K562 (cell line): ENCODE measurements around the gene NUCB2. TPM values are rescaled to one million over a fixed set of nuclear protein-coding genes. Genes with fewer than 3 reads are reported as not detected.
A peak's percentile ranks its signal among the peaks of the same experiment; 100 is the strongest.

Experiments used
- ARID2 ChIP-seq: fragments of 450-650 bp; IDR thresholded peaks from 2 replicates; pipeline ENCODE4 v1.6.1; 2017; ENCODE audit warnings: antibody characterized with exemption, mild to moderate bottlenecking
- CEBPZ ChIP-seq: fragments of 150-350 bp; IDR thresholded peaks from 2 replicates; pipeline ENCODE4 v1.6.1; 2014; ENCODE audit warnings: low read depth, mild to moderate bottlenecking, low read length, borderline replicate concordance
- HBP1 ChIP-seq: fragments of 450-650 bp; formaldehyde crosslinking; IDR thresholded peaks from 2 replicates; pipeline ENCODE4 v1.4.0; 2022; ENCODE audit warnings: missing genetic modification characterization
- HDAC2 ChIP-seq: fragments of 450-650 bp; IDR thresholded peaks from 2 replicates; pipeline ENCODE4 v1.6.1; 2016; ENCODE audit warnings: mild to moderate bottlenecking
- KLF13 ChIP-seq: fragments of 450-650 bp; IDR thresholded peaks from 2 replicates; pipeline ENCODE4 v1.6.1; 2016; ENCODE audit warnings: missing genetic modification characterization, low read depth, mild to moderate bottlenecking, missing compliant biosample characterization, moderate library complexity, borderline replicate concordance
- SMAD1 ChIP-seq: fragments of 150-350 bp; IDR thresholded peaks from 2 replicates; pipeline ENCODE4 v1.6.1; 2014; ENCODE audit warnings: low read length, low read depth; ENCODE audit not compliant: partially characterized antibody
- SP1 ChIP-seq: sonication (generic); formaldehyde crosslinking; IDR thresholded peaks from 2 replicates; pipeline ENCODE4 v1.8.1; 2022; ENCODE audit warnings: mild to moderate bottlenecking, missing genetic modification reagents
- ZBTB12 ChIP-seq: fragments of 250-450 bp; sonication (Bioruptor Pico); IDR thresholded peaks from 2 replicates; pipeline ENCODE4 v1.4.0; 2020
- ZSCAN29 ChIP-seq: fragments of 450-650 bp; IDR thresholded peaks from 2 replicates; pipeline ENCODE4 v1.6.1; 2017
- polyA plus RNA-seq, 8 experiments: library from polyadenylated mRNA; depleted of rRNA in 4 of 8; stranded (reverse) in 5 of 8; unstranded in 3 of 8; fragments of >200 nt; fragmentation: Nextera tagmentation in 2 of 8; fragmentation: Illumina TruSeq in 1 of 8; extraction: Ambion mirVana in 2 of 8; extraction: Trizol in 1 of 8; gene quantifications; 2 replicates each; pipeline versions ENCODE4 v1.2.1 to v1.2.3, GENCODE V29; 2011 to 2014; ENCODE audit warnings: inconsistent platforms in 1 of 8, missing spikeins in 1 of 8
- total RNA-seq, 7 experiments: library from RNA; depleted of rRNA in 6 of 7; stranded (reverse); fragments of >200 nt in 6 of 7; fragmentation: Illumina TruSeq in 2 of 7; extraction: Trizol in 2 of 7; gene quantifications; 2 replicates each; pipeline versions ENCODE4 v1.2.1 to v1.2.3, GENCODE V29; 2011 to 2021; ENCODE audit warnings: low replicate concordance in 1 of 7
- TF ChIP-seq, protein P1 (sequence below), 2 experiments: fragments of 450-650 bp; formaldehyde crosslinking in 1 of 2; IDR thresholded peaks; 2 replicates each; pipeline versions ENCODE4 v1.4.0 to v1.6.1; 2014 to 2020; ENCODE audit warnings: mild to moderate bottlenecking in 2 of 2, borderline replicate concordance in 1 of 2, low read depth in 1 of 2

NUCB2 gene
- total and polyA plus RNA-seq, 9 of the 15 experiments (the other 6 are each of a cell fraction or from before 2014, with no cell fraction given) = 54.0 to 108 (median 84.6) TPM

DNA sequence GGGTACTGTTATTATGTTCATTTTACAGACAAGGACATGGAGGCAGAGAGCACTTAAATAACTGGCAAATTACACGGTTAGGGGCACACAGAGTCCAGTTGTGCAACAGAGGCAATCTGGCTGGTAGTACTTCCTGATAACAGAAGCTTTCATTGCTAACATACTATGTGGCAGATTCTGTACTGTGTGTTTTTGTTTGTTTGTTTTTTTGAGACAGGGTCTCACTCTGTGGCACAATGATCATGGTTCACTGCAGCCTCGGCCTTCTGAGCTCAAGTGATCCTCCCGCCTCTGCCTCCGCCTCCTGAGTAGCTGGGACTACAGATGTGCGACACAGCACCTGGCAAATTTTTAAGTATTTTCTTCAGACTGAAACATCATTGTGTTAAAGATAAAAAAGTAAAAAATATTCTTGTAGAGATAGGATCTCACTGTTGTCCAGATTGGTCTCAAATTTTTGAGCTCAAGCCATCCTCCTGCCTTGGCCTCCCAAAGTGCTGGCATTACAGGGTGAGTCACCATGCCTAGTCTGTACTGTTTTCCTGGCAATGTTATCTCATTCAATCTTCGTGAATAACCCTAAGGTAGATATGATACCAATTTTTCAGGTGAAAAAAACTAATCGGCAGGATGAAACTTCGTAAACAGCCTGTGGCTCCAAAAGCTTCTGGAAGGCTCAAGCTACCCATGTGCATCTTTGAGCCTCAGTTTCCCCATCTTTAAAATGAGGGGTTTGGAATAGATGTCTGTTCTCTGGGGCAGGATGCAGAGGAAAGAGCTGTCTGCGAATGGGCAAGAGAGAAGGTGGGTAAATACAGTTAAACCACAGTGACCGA, 921 bp upstream of the NUCB2 start (continued):
- TF ChIP-seq SP1 (no peak), HDAC2 (no peak), HBP1 (CRISPR knock-in tag) (no peak), ZBTB12 (CRISPR knock-in tag) (no peak), SMAD1 (peak; percentile 0), ZSCAN29 (no peak), ARID2 (no peak), CEBPZ (no peak), KLF13 (tag) (no peak)
- TF ChIP-seq, protein P1, sequence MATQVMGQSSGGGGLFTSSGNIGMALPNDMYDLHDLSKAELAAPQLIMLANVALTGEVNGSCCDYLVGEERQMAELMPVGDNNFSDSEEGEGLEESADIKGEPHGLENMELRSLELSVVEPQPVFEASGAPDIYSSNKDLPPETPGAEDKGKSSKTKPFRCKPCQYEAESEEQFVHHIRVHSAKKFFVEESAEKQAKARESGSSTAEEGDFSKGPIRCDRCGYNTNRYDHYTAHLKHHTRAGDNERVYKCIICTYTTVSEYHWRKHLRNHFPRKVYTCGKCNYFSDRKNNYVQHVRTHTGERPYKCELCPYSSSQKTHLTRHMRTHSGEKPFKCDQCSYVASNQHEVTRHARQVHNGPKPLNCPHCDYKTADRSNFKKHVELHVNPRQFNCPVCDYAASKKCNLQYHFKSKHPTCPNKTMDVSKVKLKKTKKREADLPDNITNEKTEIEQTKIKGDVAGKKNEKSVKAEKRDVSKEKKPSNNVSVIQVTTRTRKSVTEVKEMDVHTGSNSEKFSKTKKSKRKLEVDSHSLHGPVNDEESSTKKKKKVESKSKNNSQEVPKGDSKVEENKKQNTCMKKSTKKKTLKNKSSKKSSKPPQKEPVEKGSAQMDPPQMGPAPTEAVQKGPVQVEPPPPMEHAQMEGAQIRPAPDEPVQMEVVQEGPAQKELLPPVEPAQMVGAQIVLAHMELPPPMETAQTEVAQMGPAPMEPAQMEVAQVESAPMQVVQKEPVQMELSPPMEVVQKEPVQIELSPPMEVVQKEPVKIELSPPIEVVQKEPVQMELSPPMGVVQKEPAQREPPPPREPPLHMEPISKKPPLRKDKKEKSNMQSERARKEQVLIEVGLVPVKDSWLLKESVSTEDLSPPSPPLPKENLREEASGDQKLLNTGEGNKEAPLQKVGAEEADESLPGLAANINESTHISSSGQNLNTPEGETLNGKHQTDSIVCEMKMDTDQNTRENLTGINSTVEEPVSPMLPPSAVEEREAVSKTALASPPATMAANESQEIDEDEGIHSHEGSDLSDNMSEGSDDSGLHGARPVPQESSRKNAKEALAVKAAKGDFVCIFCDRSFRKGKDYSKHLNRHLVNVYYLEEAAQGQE (IDR thresholded peaks at IDR 0.05; ENCODE audit: borderline replicate concordance) = no peak
- TF ChIP-seq, protein P1 (CRISPR knock-in tag; IDR thresholded peaks at IDR 0.05; ENCODE audit: low read depth) = no peak
